ENCODE results near the gene INO80C.

Gene INO80C

DNA sequence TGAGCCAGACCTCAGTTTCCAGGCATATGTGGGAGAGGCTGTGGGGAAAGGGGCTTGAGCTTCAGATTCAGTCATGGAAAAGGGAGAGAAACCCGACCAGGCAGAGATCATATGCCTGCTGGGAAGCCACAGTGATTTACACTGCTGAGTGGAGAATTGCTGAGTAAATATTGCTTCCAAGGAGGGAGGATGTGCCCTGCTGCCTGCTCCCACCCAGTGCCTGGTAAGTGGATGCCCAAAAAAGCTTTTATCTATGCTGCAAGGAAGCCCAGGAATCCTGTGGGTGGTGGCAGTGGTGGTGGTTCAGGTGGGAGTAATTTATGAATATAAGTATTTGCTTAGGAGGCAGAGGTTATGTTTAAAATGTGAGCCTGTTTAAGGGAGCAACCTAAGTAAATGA lies 39.5 kb downstream of the INO80C start:
- TF ChIP-seq, protein P1, sequence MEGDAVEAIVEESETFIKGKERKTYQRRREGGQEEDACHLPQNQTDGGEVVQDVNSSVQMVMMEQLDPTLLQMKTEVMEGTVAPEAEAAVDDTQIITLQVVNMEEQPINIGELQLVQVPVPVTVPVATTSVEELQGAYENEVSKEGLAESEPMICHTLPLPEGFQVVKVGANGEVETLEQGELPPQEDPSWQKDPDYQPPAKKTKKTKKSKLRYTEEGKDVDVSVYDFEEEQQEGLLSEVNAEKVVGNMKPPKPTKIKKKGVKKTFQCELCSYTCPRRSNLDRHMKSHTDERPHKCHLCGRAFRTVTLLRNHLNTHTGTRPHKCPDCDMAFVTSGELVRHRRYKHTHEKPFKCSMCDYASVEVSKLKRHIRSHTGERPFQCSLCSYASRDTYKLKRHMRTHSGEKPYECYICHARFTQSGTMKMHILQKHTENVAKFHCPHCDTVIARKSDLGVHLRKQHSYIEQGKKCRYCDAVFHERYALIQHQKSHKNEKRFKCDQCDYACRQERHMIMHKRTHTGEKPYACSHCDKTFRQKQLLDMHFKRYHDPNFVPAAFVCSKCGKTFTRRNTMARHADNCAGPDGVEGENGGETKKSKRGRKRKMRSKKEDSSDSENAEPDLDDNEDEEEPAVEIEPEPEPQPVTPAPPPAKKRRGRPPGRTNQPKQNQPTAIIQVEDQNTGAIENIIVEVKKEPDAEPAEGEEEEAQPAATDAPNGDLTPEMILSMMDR (IDR thresholded peaks at IDR 0.05; ENCODE audit: low read length): no peak
- TF ChIP-seq EZH2 (optimal IDR thresholded peaks at IDR 0.05; ENCODE audit: low read depth, low read length): no peak
- no peak overlapping the region for H3K27ac ChIP-seq (ENCODE audit: low read length)
- H3K4me1 ChIP-seq (ENCODE audit: low read length): no peaks in the 10 kb centered on the region
- no peaks in the 10 kb centered on the region for H3K36me3 ChIP-seq (replicated peaks; ENCODE audit: insufficient read depth, low read length)
- no peak overlapping the region for H2AFZ ChIP-seq (ENCODE audit: low read length)
- DNase-seq: no peak
- no peak overlapping the region for H3K4me3 ChIP-seq (ENCODE audit: low read length)
- H3K9me2 ChIP-seq (replicated peaks; ENCODE audit: insufficient read depth, low read length): no peaks in the 10 kb centered on the region
- no peaks in the 10 kb centered on the region for H4K20me1 ChIP-seq (ENCODE audit: insufficient read depth, low read length)
- H3K79me2 ChIP-seq (ENCODE audit: low read length): no peaks in the 10 kb centered on the region
- no peak overlapping the region for H3K4me2 ChIP-seq (ENCODE audit: low read depth, low read length)
- H3K9me3 ChIP-seq (replicated peaks; ENCODE audit: insufficient read depth, low read length): no peaks in the 10 kb centered on the region
- no peak overlapping the region for H3K9ac ChIP-seq (ENCODE audit: low read length)
- H3F3A ChIP-seq (ENCODE audit: insufficient read depth, low read length): no peaks in the 10 kb centered on the region
- no peaks in the 10 kb centered on the region for H3K27me3 ChIP-seq (replicated peaks; ENCODE audit: insufficient read depth, low read length)

DNA sequence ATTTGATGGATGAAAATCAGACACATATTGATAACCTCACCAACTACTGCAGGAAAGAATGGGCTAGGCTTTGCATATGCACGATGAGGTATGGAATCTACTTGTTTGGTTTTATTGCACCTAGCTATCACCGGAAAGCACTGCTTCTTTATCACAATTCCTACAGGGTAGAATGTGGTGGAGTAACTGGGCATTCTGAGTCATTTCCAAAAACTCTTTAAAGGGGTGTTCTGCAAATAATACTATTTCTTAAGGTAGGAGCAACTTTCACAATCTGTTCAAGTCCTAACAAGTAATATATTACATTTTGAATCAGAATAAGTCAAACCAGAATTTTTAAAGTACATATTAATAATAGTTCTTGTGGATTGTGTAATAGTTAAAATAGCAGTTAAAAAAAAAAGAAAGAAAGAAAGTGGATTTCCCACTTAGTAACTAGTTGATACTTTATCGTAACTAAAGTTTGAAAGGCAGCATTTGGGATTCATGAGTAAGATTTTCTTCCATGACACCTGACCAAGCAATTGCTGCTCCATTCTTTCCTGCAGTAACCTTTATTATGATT lies 40.5 kb downstream of the INO80C start:
- H3K36me3 ChIP-seq (replicated peaks; ENCODE audit: insufficient read depth, low read length): no peaks in the 10 kb centered on the region
- H3K4me2 ChIP-seq (ENCODE audit: low read depth, low read length): no peak overlapping the region
- H3K27me3 ChIP-seq (replicated peaks; ENCODE audit: insufficient read depth, low read length): no peaks in the 10 kb centered on the region
- no peak overlapping the region for H3K9ac ChIP-seq (ENCODE audit: low read length)
- no peaks in the 10 kb centered on the region for H3K9me2 ChIP-seq (replicated peaks; ENCODE audit: insufficient read depth, low read length)
- H3K27ac ChIP-seq (ENCODE audit: low read length): no peak overlapping the region
- H4K20me1 ChIP-seq (ENCODE audit: insufficient read depth, low read length): no peaks in the 10 kb centered on the region
- H3K4me3 ChIP-seq (ENCODE audit: low read length): no peak overlapping the region
- DNase-seq: no peak
- no peak overlapping the region for H2AFZ ChIP-seq (ENCODE audit: low read length)
- H3K9me3 ChIP-seq (replicated peaks; ENCODE audit: insufficient read depth, low read length): no peaks in the 10 kb centered on the region
- no peaks in the 10 kb centered on the region for H3F3A ChIP-seq (ENCODE audit: insufficient read depth, low read length)
- H3K79me2 ChIP-seq (ENCODE audit: low read length): no peaks in the 10 kb centered on the region
- H3K4me1 ChIP-seq (ENCODE audit: low read length): no peaks in the 10 kb centered on the region
- TF ChIP-seq EZH2 (optimal IDR thresholded peaks at IDR 0.05; ENCODE audit: low read depth, low read length) (no peak), EZH2phosphoT487 (IDR thresholded peaks at IDR 0.05; ENCODE audit: low read length) (no peak)
- TF ChIP-seq, protein P1 (IDR thresholded peaks at IDR 0.05; ENCODE audit: low read length): no peak

DNA sequence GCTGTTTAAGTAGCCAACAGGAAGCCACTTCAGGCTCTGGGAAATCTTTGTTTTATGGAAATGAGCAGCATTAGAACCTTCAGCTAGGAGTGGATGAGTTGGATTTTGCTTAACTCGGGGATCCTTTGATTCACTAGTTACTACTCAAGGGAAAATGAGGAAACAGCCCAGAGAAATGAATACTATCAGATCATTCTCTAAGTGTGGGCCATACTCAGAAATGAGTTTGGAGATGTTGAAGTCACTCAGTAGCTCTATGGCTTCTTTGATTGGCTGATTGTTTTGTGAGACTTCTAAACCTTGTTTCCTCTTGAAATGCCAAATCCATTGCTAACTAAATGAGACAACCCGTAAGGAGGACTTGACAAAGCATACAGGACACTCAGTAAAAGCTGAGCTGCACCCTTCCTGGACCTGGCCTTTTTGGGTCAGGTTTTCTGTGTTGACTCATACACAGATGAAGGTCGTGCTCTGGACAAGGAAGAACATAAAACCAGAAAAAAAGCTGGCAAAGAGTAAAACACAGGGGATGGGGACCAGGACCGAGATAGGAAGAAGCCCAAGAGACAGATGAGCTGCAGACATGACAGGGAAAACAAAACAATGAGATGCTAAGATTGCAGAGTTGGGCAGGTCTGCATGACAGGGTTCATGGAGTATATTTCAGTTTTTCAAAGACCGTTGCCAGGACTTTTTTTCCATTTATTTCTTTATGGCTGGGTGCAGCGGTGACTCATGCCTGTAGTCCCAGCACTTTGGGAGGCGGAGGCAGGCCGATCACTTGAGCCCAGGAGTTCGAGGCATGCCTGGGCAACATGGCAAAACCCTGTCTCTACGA lies 41.6 kb downstream of the INO80C start:
- no peak overlapping the region for H2AFZ ChIP-seq (ENCODE audit: low read length)
- no peak overlapping the region for H3K9ac ChIP-seq (ENCODE audit: low read length)
- no peaks in the 10 kb centered on the region for H3K9me3 ChIP-seq (replicated peaks; ENCODE audit: insufficient read depth, low read length)
- no peaks in the 10 kb centered on the region for H3K27me3 ChIP-seq (replicated peaks; ENCODE audit: insufficient read depth, low read length)
- H3K4me2 ChIP-seq (ENCODE audit: low read depth, low read length): no peak overlapping the region
- no peak for DNase-seq
- no peaks in the 10 kb centered on the region for H4K20me1 ChIP-seq (ENCODE audit: insufficient read depth, low read length)
- H3K79me2 ChIP-seq (ENCODE audit: low read length): no peaks in the 10 kb centered on the region
- no peak overlapping the region for H3K27ac ChIP-seq (ENCODE audit: low read length)
- TF ChIP-seq EZH2 (optimal IDR thresholded peaks at IDR 0.05; ENCODE audit: low read depth, low read length) (no peak), EZH2phosphoT487 (IDR thresholded peaks at IDR 0.05; ENCODE audit: low read length) (no peak)
- TF ChIP-seq, protein P1 (IDR thresholded peaks at IDR 0.05; ENCODE audit: low read length): no peak
- no peaks in the 10 kb centered on the region for H3K4me1 ChIP-seq (ENCODE audit: low read length)
- no peaks in the 10 kb centered on the region for H3K9me2 ChIP-seq (replicated peaks; ENCODE audit: insufficient read depth, low read length)
- H3K36me3 ChIP-seq (replicated peaks; ENCODE audit: insufficient read depth, low read length): no peaks in the 10 kb centered on the region
- no peak overlapping the region for H3K4me3 ChIP-seq (ENCODE audit: low read length)
- H3F3A ChIP-seq (ENCODE audit: insufficient read depth, low read length): no peaks in the 10 kb centered on the region
